ENCODE measurements around the gene C2orf69.

DNA sequence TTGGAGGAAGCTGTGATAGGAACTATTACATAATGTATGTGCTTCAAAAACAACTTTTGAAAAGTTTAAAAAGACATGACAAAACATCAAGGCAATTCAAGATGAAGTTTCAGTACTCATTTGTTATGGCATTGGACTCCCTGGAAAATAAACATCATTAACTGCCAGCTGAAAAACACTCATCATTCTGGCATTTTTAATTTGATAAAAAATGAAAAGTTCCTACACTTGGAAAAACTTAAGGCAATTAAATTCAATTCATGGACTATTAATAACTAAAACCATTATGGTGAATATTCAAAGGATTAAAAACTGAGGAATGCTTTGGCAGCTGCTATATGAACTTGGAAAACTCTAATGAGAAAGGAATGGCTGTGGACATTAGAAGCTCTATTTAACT is 35.7 kb downstream of the C2orf69 start:
- TF ChIP-seq TAF1 (IDR thresholded peaks at IDR 0.05; ENCODE audit: low read depth, low read length) (no peak), BCL11A (IDR thresholded peaks at IDR 0.05; ENCODE audit: low read depth in 2 of 2, low read length in 2 of 2) (no peak)

Measured in H1 (cell line).